ENCODE results near the gene MACF1.

DNA sequence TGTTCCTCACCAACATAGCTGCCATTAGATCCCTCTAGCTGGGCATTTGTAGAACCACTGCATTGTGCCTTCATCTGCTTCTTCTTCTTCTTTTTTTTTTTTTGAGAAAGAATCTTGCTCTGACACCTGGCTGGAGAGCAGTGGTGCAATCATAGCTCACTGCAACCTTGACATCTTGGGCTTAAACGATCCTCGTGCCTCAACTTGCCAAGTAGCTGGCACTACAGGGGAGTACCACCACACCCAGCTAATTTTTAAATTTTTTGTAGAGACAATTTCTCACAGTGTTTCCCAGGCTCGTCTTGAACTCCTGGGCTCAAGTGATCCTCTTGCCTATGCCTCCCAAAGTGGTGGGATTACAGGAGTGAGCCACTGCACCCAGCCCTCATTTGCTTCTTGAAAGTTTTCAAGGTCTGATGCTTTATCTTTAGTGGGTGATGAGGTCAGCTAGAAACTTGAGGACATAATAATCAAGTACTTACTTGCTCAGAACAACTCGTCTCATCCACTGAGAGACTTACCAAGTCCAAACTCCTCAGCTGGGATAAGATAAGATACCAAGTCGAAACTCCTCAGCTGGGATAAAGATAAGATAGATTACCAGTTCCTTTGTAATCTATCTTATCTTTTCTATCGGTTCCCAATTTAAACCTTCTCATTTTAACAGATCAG is 71.5 kb downstream of the MACF1 start:
- TF ChIP-seq, protein P1, sequence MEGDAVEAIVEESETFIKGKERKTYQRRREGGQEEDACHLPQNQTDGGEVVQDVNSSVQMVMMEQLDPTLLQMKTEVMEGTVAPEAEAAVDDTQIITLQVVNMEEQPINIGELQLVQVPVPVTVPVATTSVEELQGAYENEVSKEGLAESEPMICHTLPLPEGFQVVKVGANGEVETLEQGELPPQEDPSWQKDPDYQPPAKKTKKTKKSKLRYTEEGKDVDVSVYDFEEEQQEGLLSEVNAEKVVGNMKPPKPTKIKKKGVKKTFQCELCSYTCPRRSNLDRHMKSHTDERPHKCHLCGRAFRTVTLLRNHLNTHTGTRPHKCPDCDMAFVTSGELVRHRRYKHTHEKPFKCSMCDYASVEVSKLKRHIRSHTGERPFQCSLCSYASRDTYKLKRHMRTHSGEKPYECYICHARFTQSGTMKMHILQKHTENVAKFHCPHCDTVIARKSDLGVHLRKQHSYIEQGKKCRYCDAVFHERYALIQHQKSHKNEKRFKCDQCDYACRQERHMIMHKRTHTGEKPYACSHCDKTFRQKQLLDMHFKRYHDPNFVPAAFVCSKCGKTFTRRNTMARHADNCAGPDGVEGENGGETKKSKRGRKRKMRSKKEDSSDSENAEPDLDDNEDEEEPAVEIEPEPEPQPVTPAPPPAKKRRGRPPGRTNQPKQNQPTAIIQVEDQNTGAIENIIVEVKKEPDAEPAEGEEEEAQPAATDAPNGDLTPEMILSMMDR (IDR thresholded peaks at IDR 0.05), result no peak
- no peak for TF ChIP-seq POLR2A (IDR thresholded peaks at IDR 0.05)
- TF ChIP-seq EP300 (IDR thresholded peaks at IDR 0.05), result no peak
- no peak for TF ChIP-seq POLR2AphosphoS5 (IDR thresholded peaks at IDR 0.05)
